Chondrocyte (in vitro differentiated cells): ENCODE results near the gene KATNAL2. TPM values are rescaled to one million over a fixed set of nuclear protein-coding genes. Genes with fewer than 3 reads are reported as not detected.

Experiments
- DNase-seq: peaks from one replicate; pipeline ENCODE4 v3.0.0; 2021; ENCODE audit warnings: mixed read lengths, low spot score
- H3K27ac Mint-ChIP-seq: one replicate; pipeline ENCODE4 v1.8.0; 2021; ENCODE audit warnings: mild to moderate bottlenecking, moderate library complexity, mixed read lengths; ENCODE audit not compliant: unreplicated experiment
- H3K27me3 Mint-ChIP-seq: 2 replicates; pipeline ENCODE4 v1.8.0; 2021; ENCODE audit warnings: low read depth, mixed read lengths
- H3K36me3 Mint-ChIP-seq: 2 replicates; pipeline ENCODE4 v1.8.0; 2021; ENCODE audit warnings: low read depth, mixed read lengths
- H3K4me1 Mint-ChIP-seq: 2 replicates; pipeline ENCODE4 v1.8.0; 2021; ENCODE audit warnings: low read depth, mild to moderate bottlenecking, mixed read lengths
- H3K4me3 Mint-ChIP-seq: one replicate; pipeline ENCODE4 v1.8.0; 2021; ENCODE audit warnings: mild to moderate bottlenecking, moderate library complexity, mixed read lengths; ENCODE audit not compliant: unreplicated experiment
- H3K9me3 Mint-ChIP-seq: 2 replicates; pipeline ENCODE4 v1.8.0; 2021; ENCODE audit warnings: low read depth, mixed read lengths
- total RNA-seq: library from RNA; stranded (reverse); gene quantifications from 3 replicates; pipeline ENCODE4 v1.2.1, GENCODE V29; 2021
- TF ChIP-seq, protein P1 (sequence below): fragments of 200-600 bp; sonication (generic); IDR thresholded peaks from 2 replicates; pipeline ENCODE4 v1.5.0; 2021; ENCODE audit warnings: antibody characterized with exemption, mild to moderate bottlenecking, moderate library complexity

Gene KATNAL2
- total RNA-seq, 1 donor from 2014 or later = 7.4 TPM

DNA sequence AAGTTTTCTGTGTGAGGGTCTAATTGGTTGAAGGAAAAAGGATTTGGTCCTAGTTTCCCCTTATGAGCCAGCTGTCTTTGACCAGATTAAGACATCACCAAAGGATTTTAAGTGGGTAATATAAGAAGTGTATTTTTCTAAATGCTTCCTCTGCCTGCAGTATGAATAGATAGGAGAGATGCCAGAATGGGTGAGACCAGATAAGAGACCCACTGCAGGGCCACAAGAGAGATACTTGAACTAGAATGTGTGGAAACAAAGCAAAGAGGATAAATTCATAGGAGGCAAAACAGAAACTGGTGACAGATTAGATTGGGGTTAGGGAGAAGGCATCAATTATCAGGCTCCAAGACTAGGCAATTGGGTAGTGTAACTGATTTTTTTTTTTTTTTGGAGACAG is 234.0 kb downstream of the KATNAL2 start:
- peaks cover 3% of the 10 kb centered on the region for H3K36me3 Mint-ChIP-seq
- DNase-seq = no peak
- H3K4me1 Mint-ChIP-seq = peaks cover 33% of the 10 kb centered on the region
- TF ChIP-seq, protein P1, sequence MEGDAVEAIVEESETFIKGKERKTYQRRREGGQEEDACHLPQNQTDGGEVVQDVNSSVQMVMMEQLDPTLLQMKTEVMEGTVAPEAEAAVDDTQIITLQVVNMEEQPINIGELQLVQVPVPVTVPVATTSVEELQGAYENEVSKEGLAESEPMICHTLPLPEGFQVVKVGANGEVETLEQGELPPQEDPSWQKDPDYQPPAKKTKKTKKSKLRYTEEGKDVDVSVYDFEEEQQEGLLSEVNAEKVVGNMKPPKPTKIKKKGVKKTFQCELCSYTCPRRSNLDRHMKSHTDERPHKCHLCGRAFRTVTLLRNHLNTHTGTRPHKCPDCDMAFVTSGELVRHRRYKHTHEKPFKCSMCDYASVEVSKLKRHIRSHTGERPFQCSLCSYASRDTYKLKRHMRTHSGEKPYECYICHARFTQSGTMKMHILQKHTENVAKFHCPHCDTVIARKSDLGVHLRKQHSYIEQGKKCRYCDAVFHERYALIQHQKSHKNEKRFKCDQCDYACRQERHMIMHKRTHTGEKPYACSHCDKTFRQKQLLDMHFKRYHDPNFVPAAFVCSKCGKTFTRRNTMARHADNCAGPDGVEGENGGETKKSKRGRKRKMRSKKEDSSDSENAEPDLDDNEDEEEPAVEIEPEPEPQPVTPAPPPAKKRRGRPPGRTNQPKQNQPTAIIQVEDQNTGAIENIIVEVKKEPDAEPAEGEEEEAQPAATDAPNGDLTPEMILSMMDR = no peak
- peak overlapping the region; percentile 93 for H3K27ac Mint-ChIP-seq
- peak overlapping the region; percentile 90 for H3K4me3 Mint-ChIP-seq
- H3K9me3 Mint-ChIP-seq = no peaks in the 10 kb centered on the region
- H3K27me3 Mint-ChIP-seq = no peaks in the 10 kb centered on the region

Other genes with a start within 250 kb of the KATNAL2 start
- 0.25 to 1.1 TPM (median 0.36 TPM) in 3 replicates for gene ST8SIA5, start 160.5 kb upstream of the KATNAL2 start, total RNA-seq
- 35.9 to 43.6 TPM (median 36.2 TPM) in 3 replicates for gene PIAS2, start 95 bp upstream of the KATNAL2 start, total RNA-seq
- gene ELOA2, start 118.0 kb downstream of the KATNAL2 start, total RNA-seq = not detected in 3 replicates
- gene HDHD2, start 232.9 kb downstream of the KATNAL2 start, total RNA-seq = 16.7 to 17.7 TPM (median 16.8 TPM) in 3 replicates